Inflammatory macrophage (primary cell): ENCODE measurements around the gene MN1.

Experiments used
- DNase-seq, 2 donors: peaks; one replicate each; pipeline ENCODE4 v3.0.0-alpha.2; 2020 to 2022

MN1 gene

GRCh38 chr22:27782088-27782487 lies 19.5 kb downstream of the MN1 start:
- DNase-seq: no peak

GRCh38 chr22:27780161-27780575 lies 21.4 kb downstream of the MN1 start:
- DNase-seq: no peak

- no peak for DNase-seq
These were observed 21.9 kb downstream of the MN1 start for GRCh38 chr22:27779643-27780042.

- peak in 1 of 2 donors; percentile 6 for DNase-seq
These were observed 23.1 kb downstream of the MN1 start for GRCh38 chr22:27778294-27779090.

- DNase-seq: no peak
These were observed 24.4 kb downstream of the MN1 start for GRCh38 chr22:27777128-27777527.

- no peak for DNase-seq
These were observed 25.0 kb downstream of the MN1 start for GRCh38 chr22:27776650-27776958.

- DNase-seq: no peak
These were observed 25.6 kb downstream of the MN1 start for GRCh38 chr22:27775758-27776649.

GRCh38 chr22:27775087-27775698 lies 26.4 kb downstream of the MN1 start:
- DNase-seq: no peak

GRCh38 chr22:27774200-27774599 lies 27.4 kb downstream of the MN1 start:
- no peak for DNase-seq

GRCh38 chr22:27772984-27773498 lies 28.5 kb downstream of the MN1 start:
- no peak for DNase-seq

- DNase-seq: no peak
These were observed 29.2 kb downstream of the MN1 start for GRCh38 chr22:27772081-27772983.

- no peak for DNase-seq
These were observed 29.9 kb downstream of the MN1 start for GRCh38 chr22:27771637-27772036.

GRCh38 chr22:27769012-27769411 lies 32.5 kb downstream of the MN1 start:
- no peak for DNase-seq

- no peak for DNase-seq
These were observed 33.4 kb downstream of the MN1 start for GRCh38 chr22:27768027-27768653.

GRCh38 chr22:27766679-27767078 lies 34.9 kb downstream of the MN1 start:
- DNase-seq: no peak

GRCh38 chr22:27765706-27766291 lies 35.8 kb downstream of the MN1 start:
- DNase-seq: no peak

- DNase-seq: no peak
These were observed 36.8 kb downstream of the MN1 start for GRCh38 chr22:27764722-27765236.

- DNase-seq: no peak
These were observed 39.9 kb downstream of the MN1 start for GRCh38 chr22:27761665-27762064.

- DNase-seq: no peak
These were observed 40.6 kb downstream of the MN1 start for GRCh38 chr22:27761000-27761399.

- no peak for DNase-seq
These were observed 41.1 kb downstream of the MN1 start for GRCh38 chr22:27760474-27760873.

- DNase-seq: no peak
These were observed 43.5 kb downstream of the MN1 start for GRCh38 chr22:27757928-27758525.
